GM12873 (cell line): Measurements from ENCODE around the gene PAX8.

ENCODE experiments used
- TF ChIP-seq, protein P1 (sequence below): IDR thresholded peaks from 2 replicates; pipeline ENCODE4 v1.5.1; 2012; ENCODE audit warnings: low read depth, mild to moderate bottlenecking, moderate library complexity, low read length, control low read depth; ENCODE audit not compliant: insufficient read depth; ENCODE audit errors: missing control alignments

Gene PAX8

GRCh38 chr2:113181258-113182051 is 97.3 kb downstream of the PAX8 start:
- TF ChIP-seq, protein P1, sequence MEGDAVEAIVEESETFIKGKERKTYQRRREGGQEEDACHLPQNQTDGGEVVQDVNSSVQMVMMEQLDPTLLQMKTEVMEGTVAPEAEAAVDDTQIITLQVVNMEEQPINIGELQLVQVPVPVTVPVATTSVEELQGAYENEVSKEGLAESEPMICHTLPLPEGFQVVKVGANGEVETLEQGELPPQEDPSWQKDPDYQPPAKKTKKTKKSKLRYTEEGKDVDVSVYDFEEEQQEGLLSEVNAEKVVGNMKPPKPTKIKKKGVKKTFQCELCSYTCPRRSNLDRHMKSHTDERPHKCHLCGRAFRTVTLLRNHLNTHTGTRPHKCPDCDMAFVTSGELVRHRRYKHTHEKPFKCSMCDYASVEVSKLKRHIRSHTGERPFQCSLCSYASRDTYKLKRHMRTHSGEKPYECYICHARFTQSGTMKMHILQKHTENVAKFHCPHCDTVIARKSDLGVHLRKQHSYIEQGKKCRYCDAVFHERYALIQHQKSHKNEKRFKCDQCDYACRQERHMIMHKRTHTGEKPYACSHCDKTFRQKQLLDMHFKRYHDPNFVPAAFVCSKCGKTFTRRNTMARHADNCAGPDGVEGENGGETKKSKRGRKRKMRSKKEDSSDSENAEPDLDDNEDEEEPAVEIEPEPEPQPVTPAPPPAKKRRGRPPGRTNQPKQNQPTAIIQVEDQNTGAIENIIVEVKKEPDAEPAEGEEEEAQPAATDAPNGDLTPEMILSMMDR = no peak

- TF ChIP-seq, protein P1 = no peak
Measured at GRCh38 chr2:113180131-113180946, 98.4 kb downstream of the PAX8 start.

DNA sequence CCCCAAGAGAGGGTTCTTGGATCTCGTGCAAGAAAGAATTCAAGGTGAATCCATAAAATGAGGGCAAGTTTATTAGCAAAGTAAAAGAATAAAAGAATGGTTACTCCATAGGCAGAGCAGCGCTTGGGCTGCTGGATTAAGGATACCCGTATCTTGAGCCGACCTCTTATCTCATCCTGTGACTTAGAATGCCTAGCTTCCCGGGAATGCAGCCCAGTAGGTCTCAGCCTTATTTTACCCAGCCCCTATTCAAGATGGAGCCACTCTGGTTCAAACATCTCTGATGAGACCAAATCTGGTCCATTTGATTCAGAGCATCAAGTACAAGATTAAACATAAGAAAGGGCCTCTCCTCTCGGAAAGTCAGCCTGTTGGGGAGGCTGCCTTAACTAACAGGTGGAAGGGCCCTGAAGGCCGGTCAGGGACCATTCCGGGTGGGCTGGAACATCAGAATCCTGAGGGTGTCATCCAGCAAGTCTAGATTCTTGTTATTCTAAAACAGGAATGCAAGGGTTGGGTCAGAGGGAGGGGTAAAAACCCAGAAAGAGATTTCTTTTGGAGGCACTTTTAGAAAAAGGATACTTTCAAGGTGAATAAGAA is 99.2 kb downstream of the PAX8 start:
- TF ChIP-seq, protein P1 = no peak

DNA sequence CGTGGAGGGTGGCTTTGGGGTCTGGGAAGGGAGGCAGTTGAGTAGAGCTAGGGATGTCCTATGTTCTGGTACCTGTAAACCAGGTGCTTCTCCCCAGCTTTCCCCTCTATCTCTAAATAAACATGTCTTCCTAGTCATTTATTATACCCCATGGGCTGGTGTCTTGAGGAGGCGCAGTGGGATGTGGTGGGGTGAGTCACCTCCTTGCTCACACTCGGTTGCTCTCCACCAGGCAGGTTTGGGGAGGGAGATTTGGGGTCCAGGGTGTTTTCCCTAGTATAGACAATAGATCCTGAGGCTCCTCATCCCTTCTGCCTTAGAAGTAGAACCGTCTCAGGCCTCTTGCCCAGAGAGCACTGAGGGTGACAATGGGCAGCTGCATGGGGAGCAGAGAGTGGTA is 99.8 kb downstream of the PAX8 start:
- TF ChIP-seq, protein P1 = no peak

- TF ChIP-seq, protein P1 = no peak
Measured at GRCh38 chr2:113178069-113178746, 100.5 kb downstream of the PAX8 start.

DNA sequence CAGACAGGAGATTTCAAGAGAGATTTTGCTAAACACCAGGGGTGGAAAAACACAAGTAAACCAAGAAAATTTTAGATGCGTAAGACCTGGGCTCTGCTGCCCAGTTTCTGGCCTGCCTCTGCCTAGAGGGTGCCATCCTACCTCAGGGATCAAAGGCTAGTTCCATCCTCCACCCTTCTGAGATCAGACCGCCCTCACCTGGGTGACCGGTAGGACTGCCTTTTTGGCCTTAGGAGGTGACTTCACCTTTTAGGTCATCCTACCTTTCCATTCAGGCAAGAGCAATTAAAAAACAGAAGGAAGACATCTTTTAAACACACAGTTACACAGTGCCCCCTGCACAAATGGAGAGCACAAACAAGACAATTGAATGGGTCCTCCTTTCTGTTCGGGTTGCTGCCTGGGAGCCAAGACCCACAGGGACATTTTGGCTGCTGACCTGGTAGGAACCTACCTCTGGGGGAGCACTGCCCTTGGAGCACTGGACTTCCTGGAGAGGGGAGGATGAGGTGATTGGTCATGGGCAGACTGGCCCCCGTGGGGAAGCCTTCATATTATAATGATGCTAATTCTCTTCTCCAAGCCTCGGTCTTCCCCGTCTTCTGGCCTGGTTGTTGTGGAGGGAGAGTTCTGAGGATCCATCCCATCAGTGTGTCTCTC is 101.9 kb downstream of the PAX8 start:
- TF ChIP-seq, protein P1 = no peak
